ENCODE data around the gene CCDC195.

DNA sequence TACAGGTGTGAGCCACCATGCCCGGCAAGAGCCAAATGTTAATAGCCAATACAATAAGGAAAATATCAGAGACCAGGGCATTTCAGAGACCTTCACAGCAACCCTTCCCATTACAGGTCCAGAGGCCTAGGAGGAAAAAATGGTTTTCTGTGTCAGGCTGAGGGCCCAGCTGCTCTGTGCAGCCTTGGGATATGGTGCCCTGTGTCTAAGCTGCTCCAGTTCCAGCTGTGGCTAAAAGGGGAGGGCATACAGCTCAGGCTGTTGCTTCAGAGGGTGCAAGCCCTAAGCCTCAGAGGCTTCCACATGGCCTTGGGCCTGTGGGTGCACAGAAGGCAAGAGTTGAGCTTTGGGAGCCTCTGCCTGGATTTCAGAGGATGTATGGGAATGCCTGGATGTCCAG, 20.1 kb upstream of the CCDC195 start:
- no peak for TF ChIP-seq CTCF (IDR thresholded peaks at IDR 0.05)
- TF ChIP-seq POLR2A (IDR thresholded peaks at IDR 0.05): no peak

All from Peyer's patch (tissue), 4 donors.